GM12872 (cell line): Measurements from ENCODE around the gene C15orf61.

ENCODE experiments used
- TF ChIP-seq, protein P1 (sequence below): IDR thresholded peaks from 3 replicates; pipeline ENCODE4 v1.5.1; 2011; ENCODE audit warnings: low read depth, mild to moderate bottlenecking, low read length, moderate library complexity; ENCODE audit not compliant: insufficient read depth

The C15orf61 gene

DNA sequence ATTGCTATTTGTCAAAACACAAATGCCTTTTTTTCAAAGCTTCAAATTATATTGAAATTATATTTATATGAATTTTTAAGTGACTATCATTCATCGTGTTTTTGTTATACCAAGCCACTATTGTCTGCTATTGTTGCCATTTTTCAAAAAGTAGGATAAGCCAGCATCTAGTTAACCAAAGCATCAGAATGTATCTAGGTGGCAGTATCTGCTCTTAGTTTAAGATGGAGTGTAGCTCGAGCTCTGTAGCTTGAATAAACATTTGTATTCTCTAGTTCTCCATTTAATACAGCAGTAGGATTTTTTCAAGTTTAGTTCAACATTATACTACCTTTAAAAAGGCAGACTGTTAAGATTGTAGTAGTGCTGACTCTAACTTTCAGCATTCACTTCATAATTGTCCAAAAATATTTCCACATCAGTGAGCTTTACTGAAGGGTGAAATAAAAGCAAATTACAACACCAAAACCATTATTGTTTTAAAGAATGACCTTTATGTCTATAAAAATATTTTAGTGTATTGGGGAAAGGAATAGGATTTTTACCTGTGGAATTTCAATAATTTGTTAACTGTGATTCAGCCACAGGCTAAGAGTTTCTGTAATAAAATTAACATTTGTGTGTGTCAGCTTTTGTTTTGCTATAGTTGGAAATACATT, 19.6 kb upstream of the C15orf61 start:
- TF ChIP-seq, protein P1, sequence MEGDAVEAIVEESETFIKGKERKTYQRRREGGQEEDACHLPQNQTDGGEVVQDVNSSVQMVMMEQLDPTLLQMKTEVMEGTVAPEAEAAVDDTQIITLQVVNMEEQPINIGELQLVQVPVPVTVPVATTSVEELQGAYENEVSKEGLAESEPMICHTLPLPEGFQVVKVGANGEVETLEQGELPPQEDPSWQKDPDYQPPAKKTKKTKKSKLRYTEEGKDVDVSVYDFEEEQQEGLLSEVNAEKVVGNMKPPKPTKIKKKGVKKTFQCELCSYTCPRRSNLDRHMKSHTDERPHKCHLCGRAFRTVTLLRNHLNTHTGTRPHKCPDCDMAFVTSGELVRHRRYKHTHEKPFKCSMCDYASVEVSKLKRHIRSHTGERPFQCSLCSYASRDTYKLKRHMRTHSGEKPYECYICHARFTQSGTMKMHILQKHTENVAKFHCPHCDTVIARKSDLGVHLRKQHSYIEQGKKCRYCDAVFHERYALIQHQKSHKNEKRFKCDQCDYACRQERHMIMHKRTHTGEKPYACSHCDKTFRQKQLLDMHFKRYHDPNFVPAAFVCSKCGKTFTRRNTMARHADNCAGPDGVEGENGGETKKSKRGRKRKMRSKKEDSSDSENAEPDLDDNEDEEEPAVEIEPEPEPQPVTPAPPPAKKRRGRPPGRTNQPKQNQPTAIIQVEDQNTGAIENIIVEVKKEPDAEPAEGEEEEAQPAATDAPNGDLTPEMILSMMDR, result peak; percentile 30; the same call in 1 of the 3 replicates

DNA sequence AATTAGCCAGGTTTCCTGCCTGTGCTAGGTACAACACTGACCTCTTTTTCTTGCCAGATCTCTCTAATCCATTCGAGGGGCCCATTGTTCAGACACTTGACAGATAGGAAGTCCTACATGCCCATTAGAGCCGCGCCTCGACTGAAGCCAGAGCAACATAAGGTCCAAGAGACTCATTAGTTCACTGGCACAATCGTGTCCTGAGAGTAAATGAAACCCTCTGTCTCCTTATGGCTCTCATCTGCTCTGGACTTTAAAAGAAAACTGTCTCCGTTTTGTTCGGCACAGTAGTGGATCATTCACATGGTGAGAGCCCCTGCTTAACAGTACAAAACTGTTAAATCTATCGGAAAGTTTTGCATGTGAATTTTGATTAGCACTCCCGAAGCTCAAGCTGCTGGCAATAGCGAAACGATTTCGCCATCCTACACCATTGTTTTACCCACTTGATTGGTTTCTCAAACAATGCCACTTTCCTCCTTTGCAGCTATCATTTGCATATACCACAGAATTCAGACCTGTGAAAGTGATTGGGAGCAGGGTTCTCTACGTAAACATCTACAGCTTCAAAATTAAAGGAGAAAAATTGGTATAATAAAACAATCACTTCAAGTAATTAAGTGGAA, 19.0 kb upstream of the C15orf61 start:
- TF ChIP-seq, protein P1, result no peak

DNA sequence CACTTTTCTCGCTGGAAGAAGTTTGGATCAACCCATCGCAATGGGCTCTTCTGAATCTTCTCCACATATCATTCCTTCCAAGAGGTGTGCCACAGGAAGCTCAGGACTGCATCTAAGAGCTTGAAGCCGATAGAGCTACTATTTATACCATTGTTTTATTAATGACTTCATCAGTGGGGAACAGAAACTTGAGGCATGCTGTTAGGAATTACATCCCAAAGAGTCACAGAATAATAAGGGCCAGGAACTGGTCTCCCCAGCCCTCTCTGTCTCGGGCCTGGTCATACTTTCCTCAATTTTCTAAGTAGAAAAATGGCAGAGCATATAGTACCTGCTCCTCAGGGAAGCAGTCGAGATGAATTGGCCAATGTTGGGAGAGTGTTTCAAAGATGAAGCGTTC, 16.9 kb upstream of the C15orf61 start:
- TF ChIP-seq, protein P1, result no peak

DNA sequence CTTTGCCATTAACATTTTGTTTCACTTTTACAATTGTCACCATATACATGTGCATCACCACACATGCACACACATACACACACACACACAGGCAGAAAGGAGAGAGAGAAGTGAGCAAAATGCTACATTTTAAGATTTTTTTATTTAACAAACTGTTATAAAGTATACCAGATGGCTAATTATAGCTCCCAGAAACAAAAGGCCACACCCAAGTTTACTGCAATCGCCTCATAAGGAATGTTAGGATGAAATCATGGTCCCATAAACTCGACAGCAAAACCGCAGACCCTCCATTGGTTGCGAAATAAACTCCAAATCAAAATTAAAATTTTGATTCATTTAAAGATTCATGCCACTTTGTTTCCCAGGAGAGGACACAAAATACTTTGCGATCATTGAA, 16.1 kb upstream of the C15orf61 start:
- TF ChIP-seq, protein P1, result no peak

DNA sequence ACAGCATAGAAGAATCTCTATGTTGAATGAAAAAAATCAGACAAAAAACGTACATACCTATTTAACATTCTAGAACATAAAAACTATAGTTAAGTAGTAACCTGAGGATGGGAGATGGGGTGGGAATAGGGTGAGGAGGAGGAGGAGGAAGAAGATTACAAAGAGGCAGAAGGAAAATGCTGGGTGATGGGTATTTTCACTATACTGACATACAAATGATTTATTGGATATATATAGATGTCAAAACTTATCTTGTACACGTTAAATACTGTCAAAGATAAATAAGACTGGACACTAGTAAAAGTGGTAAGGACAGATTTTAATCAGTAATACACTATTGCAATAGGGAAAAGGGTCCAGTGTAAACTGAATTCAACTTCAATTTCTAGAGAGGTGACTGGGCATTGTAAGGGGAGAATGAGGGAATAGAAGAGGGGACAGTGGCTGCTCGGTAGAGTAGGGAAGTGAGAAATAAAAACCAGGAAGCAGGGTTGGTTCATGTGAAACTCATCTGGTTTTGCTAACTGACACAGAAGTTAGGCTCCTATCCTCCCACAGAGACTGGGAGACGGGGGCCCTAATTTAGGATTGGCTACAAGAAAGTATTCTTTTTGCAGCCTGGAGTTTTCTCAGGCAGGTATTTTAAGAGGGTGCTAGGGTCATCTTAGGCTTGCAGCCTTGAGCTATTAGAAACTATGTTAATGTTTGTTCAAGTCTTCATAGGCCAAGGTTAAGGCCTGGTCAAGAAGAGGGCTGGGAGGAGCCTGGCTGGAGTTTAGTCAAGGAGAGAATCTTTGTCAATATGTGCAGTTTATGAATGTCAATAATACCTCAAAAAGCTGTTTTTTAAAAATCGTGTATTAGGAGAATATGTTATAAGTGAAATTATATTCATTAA, 15.0 kb upstream of the C15orf61 start:
- TF ChIP-seq, protein P1, result no peak

DNA sequence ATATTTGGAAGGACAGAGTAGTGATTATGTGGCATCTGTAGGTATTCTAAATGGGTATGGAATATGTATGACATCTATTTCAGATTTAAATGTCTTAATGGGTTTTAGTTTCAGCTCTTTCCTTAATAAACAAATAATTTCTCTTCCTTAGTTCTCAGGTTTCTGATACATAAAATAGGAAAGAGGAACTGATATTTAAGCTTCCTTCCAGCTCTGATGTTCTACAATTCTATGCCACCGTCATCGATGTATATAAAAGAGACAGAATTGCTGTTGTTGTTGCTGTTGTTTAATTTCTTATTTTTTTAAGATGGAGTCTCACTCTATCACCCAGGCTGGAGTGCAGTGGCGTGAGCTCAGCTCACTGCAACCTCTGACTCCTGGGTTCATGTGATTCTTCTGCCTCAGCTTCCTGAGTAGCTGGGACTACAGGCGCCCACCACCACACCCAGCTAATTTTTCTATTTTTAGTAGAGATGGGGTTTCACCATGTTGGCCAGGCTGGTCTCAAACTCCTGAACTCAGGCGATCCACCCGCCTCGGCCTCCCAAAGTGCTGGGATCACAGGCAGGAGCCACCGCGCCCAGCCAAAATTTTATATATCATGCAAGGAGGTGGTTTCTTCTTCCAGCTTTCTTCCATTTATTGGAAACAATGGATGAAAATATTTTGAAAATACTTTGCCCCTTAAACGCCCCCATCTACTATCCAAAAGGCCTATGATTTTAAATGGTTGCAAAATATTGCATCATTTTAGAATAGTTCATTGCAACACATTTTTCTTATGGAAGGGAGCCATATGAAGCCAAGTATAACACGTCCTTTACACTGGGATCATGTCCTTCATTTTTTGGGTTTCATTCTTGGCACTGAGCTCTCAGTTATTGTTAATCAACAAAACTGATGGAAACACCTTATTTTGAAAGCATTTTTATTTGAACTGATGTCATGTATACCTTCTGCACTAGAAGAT, 13.9 kb upstream of the C15orf61 start:
- TF ChIP-seq, protein P1, result no peak
